HG02642 (cell line): ENCODE results near the gene GXYLT1.
"Not testable (repeated sequence)": the region's sequence is repeated elsewhere in the genome, so short reads cannot be mapped to it uniquely, and the experiment has no call there.

Experiments used
- ATAC-seq: cut with Tn5 transposase; IDR thresholded peaks from one replicate; pipeline ENCODE4 v1.9.1; 2021; ENCODE audit warnings: mild to moderate bottlenecking; ENCODE audit not compliant: unreplicated experiment, poor library complexity

GXYLT1 gene

DNA sequence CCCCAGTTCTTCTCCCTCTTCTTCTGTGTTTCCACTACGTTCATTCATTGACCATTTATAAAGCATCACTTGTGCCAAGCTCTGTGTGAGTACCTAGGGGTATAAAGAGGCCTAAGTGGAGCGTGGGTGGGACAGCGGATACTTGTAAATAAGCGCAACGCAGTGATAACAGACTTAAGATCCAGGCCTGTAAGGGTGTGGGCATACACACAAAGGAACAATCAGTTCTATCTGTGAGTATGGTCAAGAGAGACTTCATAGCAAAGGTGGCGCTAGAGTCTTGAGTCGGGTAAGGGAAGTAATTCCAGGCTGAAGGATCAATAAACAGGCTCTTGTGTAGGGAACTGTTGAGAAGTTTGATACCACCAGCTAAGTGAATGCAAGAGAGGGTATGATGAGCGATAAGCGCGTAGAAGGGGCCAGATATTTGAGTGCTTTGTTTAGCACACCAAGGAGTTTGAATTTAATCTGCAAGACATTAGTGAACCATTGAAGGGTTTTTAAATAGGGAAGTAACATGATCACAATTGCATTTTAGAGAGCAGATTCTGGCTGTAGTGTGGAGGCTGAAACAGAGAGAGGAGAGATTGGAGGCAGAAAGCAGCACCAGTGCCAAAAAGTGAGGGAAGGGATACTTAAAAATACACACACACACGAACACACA lies 1.0 kb upstream of the GXYLT1 start:
- ATAC-seq: no peak

DNA sequence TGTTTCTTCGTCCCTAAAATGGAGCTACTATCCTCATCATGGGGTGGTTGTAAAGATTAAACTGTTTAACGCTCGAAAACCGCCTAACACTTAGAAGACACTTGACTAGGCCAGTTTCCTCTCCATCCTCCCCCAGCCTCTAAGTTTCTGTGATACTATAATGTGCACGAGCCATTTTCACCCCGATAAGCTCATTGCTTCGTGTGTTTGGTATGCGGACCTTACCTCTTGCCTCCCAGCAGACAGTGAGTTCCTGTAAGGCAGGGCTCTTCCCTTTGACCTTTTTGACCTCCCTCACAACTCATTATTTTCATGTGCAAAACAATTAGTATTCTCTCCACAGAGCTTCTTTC lies 499 bp upstream of the GXYLT1 start:
- ATAC-seq: no peak

DNA sequence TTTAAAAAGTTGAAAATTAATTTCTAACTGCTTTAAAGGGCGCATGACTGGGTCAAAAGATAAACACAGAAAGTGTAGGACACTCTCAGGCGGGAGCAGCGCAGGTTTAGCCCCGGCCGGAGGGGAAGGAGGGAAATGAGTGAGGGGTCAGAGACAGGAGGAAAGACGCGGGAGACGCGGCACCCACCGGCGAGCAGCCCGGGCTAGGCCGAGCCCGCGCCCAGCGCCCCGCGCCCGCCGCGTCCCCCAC lies 591 bp downstream of the GXYLT1 start:
- no peak for ATAC-seq

DNA sequence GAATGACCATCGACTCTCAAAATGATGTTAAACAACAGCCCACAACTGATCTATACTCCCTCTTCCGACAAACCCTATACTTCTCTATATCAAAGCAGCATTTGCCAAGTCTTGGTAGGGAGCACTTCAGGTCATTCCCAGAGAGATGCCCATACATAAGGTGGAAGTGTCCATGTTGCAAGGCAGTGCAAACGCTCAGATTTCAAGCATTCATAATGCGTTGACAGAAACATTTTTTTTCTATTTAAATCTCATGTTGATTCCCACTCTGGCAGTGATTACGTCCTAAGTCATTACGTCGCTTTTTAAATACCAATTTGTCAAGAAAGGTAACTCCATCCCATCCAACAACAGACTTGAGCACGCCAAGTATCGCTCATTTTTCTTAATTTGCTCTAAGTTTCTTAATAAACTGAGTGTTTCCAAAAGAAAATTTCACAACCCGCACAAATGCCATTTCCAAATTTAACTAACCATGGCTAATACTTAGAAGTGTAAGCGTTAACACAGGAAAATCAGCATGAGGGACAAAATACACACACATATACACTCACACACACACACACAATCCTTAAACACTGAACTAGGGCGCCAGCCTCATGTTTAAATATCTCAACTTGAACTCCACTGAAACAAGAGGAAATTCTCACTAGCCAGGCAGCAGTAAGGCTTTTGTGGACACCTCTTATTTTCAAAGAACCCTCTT lies 1.1 kb downstream of the GXYLT1 start:
- no peak for ATAC-seq

DNA sequence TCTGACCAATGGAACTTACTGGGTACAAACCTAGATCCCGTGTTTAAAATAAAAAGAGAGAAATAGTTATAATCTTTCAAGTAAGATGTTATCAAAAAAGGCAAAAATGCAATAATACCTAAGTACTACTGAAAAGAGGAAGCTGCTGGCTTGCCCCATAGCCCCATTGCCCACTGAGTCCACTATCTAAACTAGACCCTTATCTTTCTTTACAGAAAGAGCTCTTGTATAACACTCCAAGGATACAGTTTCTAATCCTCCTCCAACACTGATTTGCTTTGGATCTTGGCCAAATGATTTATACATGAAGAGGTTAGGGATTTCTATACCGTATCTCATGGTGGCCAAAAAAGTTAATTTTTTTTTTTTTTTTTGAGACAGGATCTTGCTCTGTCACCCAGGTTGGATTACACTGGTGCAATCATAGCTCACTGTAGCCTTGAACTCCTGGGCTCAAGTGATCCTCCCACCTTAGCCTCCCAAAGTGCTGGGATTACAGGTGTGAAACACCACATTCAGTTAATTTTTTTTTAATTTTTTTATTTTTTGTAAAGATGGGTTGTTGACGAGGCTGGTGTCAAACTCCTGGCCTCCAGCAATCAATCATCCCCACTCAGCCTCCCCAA lies 2.6 kb downstream of the GXYLT1 start:
- ATAC-seq: no peak

DNA sequence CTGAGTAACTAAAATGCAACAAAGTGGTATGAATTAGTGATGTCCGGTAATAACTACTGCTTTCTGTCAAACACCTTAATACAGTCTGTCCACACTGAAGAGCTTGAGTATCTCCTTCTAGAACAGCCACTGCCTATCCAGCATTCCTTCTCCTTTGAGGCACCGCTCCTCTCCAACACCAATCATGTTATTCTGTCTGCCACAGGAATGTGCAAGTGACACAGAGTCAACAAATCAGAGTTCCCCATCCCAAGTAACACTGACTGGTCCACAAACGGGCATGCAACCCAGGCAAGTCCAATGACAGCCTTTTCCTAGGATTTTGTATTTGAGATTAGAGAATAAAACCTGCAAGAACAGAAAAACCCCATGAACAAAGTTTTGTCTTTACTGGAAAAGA lies 3.8 kb downstream of the GXYLT1 start:
- ATAC-seq: no peak

DNA sequence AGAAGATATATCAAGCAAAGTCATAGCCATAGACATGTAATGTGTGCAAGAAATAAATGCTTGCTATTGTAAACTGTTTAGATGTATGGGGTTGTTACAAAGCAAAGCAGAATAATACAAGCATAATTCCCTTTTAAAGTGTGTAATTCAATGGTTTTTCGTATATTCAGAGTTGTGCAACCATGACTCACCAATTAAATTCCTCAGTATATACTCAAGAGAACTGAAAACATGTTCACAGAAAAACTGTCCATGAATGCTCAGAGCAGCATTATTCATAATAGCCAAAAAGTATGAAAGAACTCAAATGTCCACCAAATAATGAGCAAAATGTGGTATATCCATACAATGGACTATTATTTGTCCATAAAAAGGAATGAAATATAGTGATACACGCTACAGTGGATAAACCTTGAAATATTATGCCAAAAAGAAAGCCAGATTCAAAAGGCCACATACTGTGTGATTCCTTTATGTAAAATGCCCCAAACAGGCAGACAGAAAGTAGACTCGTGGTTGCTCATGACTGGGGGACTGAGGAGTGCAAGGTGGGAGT lies 9.3 kb downstream of the GXYLT1 start:
- ATAC-seq: no peak

DNA sequence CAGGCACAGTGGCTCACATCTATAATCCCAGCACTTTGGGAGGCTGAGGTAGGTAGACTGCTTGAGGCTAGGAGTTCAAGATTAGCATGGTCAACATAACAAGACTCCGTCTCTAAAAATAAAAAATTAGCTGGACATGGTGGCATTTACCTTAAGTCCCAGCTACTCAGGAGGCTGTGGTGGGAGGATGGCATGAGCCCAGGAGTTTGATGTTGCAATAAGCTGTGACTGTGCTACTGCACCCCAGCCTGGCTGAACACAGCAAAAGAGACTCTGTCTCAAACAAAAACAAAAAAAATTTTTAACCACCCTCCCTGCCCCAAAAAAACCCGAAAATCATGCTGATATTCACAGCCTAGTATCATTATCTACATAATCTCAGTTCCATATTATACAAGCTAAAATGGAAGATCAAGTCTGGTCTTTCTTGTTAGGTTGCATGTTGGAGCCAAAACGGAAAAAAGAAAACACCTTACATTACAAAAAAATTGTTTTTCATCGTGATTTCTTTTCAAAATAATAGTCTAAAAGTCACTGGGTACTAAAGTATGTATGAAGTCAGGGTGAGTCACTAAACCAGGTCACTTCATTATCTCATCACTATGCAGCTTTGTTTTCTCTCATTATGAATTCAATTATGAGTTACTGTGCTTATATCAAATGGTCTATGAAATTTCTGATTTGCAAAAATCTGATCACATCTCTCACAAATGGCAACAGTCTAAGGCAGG lies 13.8 kb downstream of the GXYLT1 start:
- no peak for ATAC-seq

DNA sequence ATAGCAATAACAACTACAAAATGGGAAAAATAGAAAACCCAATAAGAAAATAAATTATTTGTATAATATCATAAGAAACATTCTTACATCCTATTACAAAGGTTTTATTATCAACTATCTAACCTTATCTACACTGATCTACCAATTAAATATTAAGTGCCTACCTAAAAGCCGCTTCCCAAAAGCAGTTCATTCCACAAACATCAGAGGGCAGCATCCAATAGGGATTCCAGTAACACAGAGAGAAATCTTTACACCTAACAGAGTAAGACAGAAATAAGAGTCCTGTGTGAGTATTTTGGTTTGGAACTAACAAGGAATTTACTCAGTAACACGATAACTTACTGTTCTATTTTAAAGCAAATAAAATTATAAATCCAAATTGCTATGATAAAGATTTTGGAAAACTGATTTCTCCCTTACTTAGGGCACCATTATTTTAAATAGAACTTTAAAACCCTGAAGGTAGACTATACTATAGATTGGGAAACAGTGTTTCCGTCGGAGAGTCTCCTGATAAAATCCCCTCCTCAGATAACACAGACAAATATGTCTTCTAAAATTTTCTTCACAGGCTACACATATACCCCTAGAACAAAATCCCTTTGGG lies 15.0 kb downstream of the GXYLT1 start:
- ATAC-seq: no peak

DNA sequence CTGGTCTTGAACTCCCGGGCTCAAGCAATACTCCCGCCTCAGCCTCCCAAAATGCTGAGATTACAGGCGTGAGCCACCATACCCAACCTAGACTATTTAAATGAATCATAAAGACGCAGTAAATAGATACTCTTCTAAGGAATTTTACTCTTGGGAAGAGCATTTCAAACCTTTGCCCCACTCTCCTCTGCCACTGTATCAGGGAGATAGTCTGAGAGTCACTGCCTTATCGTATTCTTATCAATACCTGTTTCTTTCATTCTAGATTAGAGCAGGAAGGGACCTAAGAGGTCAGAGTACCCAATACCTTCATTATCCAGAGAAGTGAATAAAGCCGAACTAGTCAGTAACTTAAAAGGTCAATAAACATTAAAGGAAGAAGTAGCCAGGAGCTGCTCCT lies 15.8 kb downstream of the GXYLT1 start:
- ATAC-seq: no peak

DNA sequence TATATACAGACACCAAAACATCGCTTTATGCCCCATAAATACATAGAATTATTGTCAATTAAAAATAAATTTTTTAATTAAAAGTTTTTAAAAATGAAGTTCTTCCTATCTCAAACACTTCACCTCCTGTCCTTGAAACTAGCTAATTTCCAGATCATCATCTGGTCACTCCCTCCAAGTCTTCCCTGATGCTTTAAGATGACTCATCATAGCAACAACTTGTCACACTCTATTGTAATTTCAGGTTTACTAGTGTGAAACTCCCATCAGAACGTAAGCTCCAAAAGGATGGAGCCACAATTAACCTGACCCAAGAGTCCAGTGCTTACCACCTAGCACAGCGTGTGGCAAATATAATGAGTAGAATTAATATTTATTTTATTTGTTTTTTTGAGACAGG lies 16.3 kb downstream of the GXYLT1 start:
- ATAC-seq: no peak

DNA sequence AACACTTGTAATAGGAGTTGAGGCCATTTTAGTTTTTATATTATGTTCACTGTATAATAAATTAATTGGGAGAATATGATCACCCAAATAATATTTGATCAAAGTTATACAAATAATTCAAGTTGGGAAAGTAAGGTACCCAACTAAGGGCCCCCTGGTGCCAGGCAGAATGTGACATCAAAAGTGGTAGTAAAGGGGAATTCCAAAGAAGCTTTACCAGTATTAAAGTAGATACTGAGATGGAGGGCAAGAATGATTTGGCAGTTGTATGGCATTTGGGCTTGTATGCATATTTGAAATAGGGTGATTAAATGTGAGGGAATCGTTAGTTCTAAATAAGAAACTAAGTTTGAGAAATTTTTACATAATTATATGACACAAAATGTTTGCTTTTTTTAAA lies 17.7 kb downstream of the GXYLT1 start:
- ATAC-seq: no peak

DNA sequence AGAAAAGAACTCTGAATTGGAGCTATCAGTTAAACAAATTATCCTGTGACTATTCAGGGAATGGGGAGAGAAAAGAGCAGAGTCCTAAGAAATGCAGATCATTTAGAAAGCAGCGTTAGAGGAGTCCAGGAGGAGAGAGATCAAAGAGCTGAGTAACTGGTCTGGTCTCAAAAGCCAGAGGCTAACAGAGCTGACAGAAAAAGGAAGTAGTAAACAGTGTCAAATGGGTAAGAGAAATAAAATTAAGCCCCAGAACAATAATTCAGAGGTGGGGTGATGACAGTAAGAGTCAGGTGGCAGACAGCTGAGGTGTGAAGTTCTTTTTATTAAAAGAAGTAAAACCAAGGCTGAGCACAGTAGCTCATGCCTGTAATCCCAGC lies 19.3 kb downstream of the GXYLT1 start:
- peak; percentile 38 for ATAC-seq

DNA sequence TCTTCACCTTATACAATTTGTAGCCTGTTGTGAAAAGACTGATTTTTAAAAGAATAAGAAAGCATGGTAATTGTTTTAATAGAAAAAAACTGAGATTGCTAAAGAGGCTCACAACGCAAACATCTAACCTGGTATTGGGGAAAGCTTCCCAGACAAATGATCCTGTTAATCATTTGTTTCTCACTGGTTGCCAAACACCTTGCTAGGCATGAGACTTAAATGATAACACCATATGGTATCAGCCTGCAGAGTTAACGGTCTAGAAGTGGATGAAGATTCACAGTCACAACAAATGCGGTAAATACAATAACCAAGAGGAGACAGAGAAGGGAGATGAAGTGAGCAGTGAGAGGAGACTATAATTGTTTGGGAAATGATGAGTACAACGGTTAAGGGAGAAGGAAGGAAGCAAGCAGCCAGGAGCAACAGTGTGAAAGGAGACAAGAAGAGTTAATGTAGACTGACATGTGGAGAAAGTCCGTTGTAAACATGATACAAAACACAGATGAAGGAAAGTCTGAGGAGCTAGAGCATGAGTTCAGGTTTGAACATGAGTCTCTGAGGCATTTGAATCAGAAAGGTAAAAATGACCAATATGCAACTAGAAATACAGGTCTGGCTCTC lies 19.8 kb downstream of the GXYLT1 start:
- peak; percentile 29 for ATAC-seq

DNA sequence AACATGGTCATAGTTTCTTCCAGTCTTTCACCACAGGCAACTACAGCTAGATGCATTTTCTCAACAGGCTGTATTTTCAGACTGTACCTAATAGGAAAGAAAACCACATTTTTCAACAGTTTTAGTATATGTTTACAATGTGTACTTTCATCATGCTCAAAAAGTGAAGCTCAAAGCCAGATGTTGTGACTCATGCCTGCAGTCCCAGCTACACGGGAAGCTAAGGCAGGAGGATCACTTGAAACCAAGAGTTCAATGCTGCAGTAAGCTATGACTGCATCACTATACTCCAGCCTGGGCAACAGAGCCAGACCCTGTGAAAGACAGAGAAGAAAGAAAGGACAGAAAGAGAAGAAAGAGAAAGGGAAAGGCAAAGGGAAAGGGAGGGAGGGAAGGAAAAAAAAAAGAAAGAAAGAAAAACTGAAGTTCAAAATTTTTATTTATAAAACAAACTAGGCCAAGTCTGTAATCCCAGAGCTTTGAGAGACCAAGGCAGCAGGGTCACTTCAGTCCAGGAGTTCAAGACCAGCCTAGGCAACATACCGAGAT lies 25.5 kb downstream of the GXYLT1 start:
- ATAC-seq: no peak

DNA sequence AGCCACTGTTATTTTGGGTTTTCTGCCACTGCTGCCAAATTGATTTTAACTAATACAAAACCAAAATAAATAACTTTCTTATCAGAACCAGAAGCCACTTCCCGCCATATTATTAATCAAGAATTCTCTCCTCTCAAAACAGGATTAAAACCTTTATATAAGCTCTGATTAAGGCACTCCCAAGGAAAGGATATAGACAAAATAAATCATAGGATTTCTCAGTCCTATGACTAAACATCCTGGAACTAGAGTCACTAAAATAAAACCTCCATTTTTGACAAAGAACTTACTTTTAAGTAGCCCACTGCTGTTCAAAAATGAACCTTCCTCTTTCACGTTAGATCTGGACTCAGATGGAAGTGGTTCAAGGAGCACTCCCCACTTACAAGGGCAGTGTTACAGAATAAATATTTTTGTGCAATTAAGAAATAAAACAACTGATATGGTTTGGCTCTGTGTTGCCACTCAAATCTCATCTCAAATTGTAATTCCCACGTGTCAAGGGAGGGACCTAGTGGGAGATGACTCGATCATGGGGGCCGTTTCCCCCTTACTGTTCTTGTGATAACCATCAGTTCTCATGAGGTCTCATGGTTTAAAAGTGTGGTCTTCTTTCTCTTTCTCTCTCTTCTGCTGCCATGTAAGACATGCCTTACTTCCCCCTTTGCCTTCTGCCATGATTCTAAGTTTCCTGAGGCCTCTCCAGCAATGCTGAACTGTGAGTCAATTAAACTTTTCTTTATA lies 26.4 kb downstream of the GXYLT1 start:
- no peak for ATAC-seq

DNA sequence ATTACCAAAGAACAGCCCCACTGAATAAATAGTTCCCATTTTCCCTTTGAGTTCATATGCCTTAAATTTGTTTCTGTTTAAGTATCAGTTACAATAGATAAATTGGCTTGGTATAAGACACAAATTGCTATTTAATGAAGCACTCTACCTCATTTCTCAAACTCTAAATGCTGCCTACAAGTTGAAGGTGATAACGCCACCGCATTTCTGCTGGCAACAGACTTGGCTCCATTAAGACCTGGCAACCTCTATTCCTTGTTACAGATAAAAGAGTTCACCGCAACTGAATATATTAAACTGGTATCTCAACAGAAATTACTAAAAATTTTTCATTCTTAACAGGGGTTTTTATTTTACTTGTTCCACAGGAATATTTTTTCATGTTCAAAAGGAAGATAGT lies 35.6 kb downstream of the GXYLT1 start:
- ATAC-seq: no peak

DNA sequence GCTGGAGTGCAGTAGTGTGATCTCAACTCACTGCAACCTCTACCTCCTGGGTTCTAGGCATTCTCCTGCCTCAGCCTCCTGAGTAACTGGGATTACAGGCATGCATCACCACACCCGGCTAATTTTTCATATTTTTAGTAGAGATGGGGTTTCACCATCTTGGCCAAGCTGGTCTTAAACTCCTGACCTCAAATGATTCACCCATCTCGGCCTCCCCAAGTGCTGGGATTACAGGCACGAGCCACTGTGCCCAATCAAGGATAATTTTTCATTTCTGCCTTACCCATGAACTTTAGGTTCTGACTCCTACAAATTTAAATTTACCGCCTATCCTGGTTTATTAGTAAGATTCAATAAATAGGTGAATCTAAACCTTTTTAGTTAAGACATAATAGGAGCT lies 37.9 kb downstream of the GXYLT1 start:
- ATAC-seq: not testable (repeated sequence)

DNA sequence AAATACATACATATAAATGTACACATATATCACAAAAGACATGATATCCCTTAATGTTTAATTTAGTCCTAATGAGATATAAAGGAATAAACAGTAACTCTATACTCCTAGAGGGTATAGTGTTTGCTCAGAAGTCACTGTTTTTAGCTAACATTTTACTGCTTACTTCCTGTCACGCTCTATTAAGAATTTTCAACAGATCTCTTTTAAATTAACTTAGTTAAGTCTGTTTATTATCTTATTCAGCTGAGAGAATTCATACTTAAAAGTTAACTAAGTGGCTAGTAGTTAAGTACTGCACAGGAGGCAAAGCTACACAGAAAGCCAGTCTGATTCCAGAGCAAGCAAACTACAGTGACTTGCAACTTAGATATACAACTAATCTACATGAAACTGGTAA lies 39.9 kb downstream of the GXYLT1 start:
- no peak for ATAC-seq
